ENCODE results near the gene IL3. TPM values are rescaled to one million over a fixed set of nuclear protein-coding genes. Genes with fewer than 3 reads are reported as not detected.
A peak's percentile ranks its signal among the peaks of the same experiment; 100 is the strongest.

IL3 gene
- polyA plus RNA-seq (2013, experiment 1 of 2) = not detected
- not detected for polyA plus RNA-seq (2013, experiment 2 of 2)

DNA sequence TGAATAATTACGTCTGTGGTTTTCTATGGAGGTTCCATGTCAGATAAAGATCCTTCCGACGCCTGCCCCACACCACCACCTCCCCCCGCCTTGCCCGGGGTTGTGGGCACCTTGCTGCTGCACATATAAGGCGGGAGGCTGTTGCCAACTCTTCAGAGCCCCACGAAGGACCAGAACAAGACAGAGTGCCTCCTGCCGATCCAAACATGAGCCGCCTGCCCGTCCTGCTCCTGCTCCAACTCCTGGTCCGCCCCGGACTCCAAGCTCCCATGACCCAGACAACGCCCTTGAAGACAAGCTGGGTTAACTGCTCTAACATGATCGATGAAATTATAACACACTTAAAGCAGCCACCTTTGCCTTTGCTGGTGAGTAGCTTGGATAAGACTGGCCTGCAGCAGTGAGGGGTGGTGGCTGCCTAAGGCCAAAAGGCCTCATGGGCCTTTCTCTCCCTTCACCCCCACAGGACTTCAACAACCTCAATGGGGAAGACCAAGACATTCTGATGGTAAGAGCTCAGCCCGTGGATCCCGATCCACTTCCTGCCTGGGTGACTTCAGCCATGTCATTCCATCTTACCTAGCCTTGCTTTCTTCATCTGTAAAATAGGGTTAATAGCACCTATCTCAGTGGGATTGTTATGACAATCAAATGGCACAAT is at the start of gene IL3:
Gene IL3 (plus strand): TSS at position 155 of the 661 bp plus-strand sequence. CDS start 52 bp downstream, at position 207.
- H3K4me3 ChIP-seq (ENCODE audit: extremely low read depth, insufficient read depth, low read length, poor library complexity, severe bottlenecking) = no peak within 1 kb of the TSS
- no peaks in the 10 kb centered on the region for H3K36me3 ChIP-seq (ENCODE audit: control insufficient read depth, insufficient read depth, low read length)
- 93 to 94% methylated on average over 11 to 13 of the region's 16 CpGs for WGBS, 2 experiments (ENCODE audit: insufficient coverage in 2 of 2)
- H3K27ac ChIP-seq (ENCODE audit: low read depth, low read length, severe bottlenecking) = no peak within 1 kb of the TSS
- peaks cover 3% of the 10 kb centered on the region for H3K4me1 ChIP-seq (ENCODE audit: control insufficient read depth, insufficient read depth, low read length, poor library complexity, severe bottlenecking)
- no peaks in the 10 kb centered on the region for H3K9me3 ChIP-seq (ENCODE audit: control insufficient read depth, low read length)

DNA sequence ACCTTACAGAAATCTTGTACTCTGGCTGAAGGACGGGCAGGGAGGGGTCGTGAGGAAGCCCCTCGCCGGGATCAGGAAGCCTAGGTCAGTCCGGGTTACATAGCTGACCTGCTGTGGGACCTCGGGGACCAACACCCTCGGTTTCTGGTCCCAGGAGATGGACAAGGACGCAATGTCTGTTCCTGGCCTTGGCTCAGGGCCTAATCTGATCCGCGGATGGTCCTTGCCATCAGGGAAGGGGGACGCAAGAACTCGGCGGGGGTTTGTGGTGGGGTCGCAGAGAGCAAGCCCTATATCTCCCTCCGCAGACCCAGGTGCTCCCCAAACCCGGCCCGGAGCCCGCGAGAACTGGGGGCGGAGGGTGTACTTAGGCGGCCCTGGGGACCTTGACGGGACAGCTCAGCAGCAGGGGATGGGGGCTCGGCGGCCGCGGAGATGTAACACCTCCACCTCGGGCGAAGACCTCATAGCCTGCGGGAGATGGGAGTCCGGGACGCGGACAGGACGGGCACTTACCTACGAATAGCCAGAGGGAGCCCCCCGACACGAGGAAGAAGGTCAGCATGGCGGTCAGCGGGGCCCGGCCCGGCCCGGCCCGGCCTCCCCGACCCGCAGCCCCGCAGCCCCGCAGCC is 49.4 kb upstream of the IL3 start:
- H3K36me3 ChIP-seq (ENCODE audit: control insufficient read depth, insufficient read depth, low read length) = no peaks in the 10 kb centered on the region
- H3K4me3 ChIP-seq (ENCODE audit: extremely low read depth, insufficient read depth, low read length, poor library complexity, severe bottlenecking) = peak overlapping the region; percentile 31
- WGBS, 2 experiments (ENCODE audit: insufficient coverage in 2 of 2) = 9 to 10% methylated on average over 25 to 43 of the region's 46 CpGs
- no peaks in the 10 kb centered on the region for H3K9me3 ChIP-seq (ENCODE audit: control insufficient read depth, low read length)
- no peaks in the 10 kb centered on the region for H3K4me1 ChIP-seq (ENCODE audit: control insufficient read depth, insufficient read depth, low read length, poor library complexity, severe bottlenecking)
- no peak overlapping the region for H3K27ac ChIP-seq (ENCODE audit: low read depth, low read length, severe bottlenecking)

GRCh38 chr5:132011622-132012343 is 48.7 kb upstream of the IL3 start, which contains the start of gene ACSL6:
Gene ACSL6 (minus strand): TSS chr5:132011658. CDS start chr5:132011553, 105 bp downstream.
- H3K36me3 ChIP-seq (ENCODE audit: control insufficient read depth, insufficient read depth, low read length) = no peaks in the 10 kb centered on the region
- WGBS, 2 experiments (ENCODE audit: insufficient coverage in 2 of 2) = 5 to 6% methylated on average over 35 to 37 of the region's 63 CpGs
- no peaks in the 10 kb centered on the region for H3K9me3 ChIP-seq (ENCODE audit: control insufficient read depth, low read length)
- H3K27ac ChIP-seq (ENCODE audit: low read depth, low read length, severe bottlenecking) = no peak within 1 kb of the TSS
- peak within 1 kb of the TSS; percentile 31 for H3K4me3 ChIP-seq (ENCODE audit: extremely low read depth, insufficient read depth, low read length, poor library complexity, severe bottlenecking)
- no peaks in the 10 kb centered on the region for H3K4me1 ChIP-seq (ENCODE audit: control insufficient read depth, insufficient read depth, low read length, poor library complexity, severe bottlenecking)

DNA sequence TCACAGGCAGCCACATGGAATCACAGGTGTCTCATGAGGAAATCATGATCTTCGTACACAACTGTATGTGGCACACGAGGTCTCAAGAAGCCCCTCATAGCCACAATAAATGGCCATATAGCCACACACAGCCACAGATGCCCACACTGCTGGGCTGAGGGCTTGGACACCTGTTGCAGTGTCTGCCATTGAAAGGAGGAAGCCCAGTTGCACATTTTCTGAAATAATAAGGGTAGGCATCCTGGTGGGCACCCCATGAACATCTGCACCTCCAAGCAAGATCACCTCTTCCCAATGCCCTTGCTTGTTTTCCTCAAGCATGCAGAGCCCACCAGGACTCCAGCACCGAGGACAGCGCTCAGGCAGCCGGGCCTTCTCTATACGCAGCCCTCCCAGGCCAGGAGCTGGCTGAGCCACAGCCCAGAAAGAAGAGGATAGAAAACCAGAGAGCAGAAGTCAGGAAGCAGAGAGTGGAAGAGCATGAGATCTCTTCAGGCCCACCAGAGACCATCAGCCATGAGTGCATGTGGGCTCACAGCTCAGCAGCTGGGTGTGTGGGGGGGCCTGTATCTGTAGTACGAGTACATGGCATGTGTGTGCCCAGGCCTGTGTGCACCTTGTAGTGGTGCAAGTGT is 48.0 kb upstream of the IL3 start:
- Histone ChIP-seq H3K27ac (ENCODE audit: low read depth, low read length, severe bottlenecking) (no peak overlapping the region), H3K4me3 (ENCODE audit: extremely low read depth, insufficient read depth, low read length, poor library complexity, severe bottlenecking) (no peak overlapping the region), H3K9me3 (ENCODE audit: control insufficient read depth, low read length) (no peaks in the 10 kb centered on the region), H3K4me1 (ENCODE audit: control insufficient read depth, insufficient read depth, low read length, poor library complexity, severe bottlenecking) (no peaks in the 10 kb centered on the region), H3K36me3 (ENCODE audit: control insufficient read depth, insufficient read depth, low read length) (no peaks in the 10 kb centered on the region)
- WGBS, 2 experiments (ENCODE audit: insufficient coverage in 2 of 2) = 20 to 24% methylated on average over 2 to 6 of the region's 7 CpGs

GRCh38 chr5:132013006-132013689 is 47.3 kb upstream of the IL3 start:
- 75 to 84% methylated on average over 5 of the region's 5 CpGs for WGBS, 2 experiments (ENCODE audit: insufficient coverage in 2 of 2)
- H3K4me3 ChIP-seq (ENCODE audit: extremely low read depth, insufficient read depth, low read length, poor library complexity, severe bottlenecking) = no peak overlapping the region
- H3K9me3 ChIP-seq (ENCODE audit: control insufficient read depth, low read length) = no peaks in the 10 kb centered on the region
- no peaks in the 10 kb centered on the region for H3K4me1 ChIP-seq (ENCODE audit: control insufficient read depth, insufficient read depth, low read length, poor library complexity, severe bottlenecking)
- no peaks in the 10 kb centered on the region for H3K36me3 ChIP-seq (ENCODE audit: control insufficient read depth, insufficient read depth, low read length)
- H3K27ac ChIP-seq (ENCODE audit: low read depth, low read length, severe bottlenecking) = no peak overlapping the region

DNA sequence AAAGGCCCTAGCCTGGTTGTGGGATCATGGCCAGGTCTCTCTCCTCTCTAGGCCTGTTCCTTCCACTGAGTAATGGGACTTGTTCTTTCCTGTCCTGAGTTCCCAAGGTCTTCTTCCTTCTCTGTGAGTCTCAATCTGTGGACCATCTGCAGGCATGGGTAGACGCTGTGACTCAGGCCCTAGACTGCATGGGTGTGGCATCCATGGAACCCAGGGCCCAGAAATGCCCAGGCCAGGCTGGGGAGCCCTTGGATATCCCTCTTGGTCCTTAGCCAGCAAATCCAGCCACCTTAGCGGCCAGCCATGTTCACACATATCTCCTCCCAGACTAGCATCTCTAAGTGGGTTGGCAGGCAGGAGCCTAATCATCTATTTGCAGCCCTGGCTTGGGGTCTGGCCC is 46.7 kb upstream of the IL3 start:
- H3K4me1 ChIP-seq (ENCODE audit: control insufficient read depth, insufficient read depth, low read length, poor library complexity, severe bottlenecking) = no peaks in the 10 kb centered on the region
- 82 to 83% methylated on average over 2 of the region's 2 CpGs for WGBS, 2 experiments (ENCODE audit: insufficient coverage in 2 of 2)
- no peak overlapping the region for H3K4me3 ChIP-seq (ENCODE audit: extremely low read depth, insufficient read depth, low read length, poor library complexity, severe bottlenecking)
- no peaks in the 10 kb centered on the region for H3K36me3 ChIP-seq (ENCODE audit: control insufficient read depth, insufficient read depth, low read length)
- no peak overlapping the region for H3K27ac ChIP-seq (ENCODE audit: low read depth, low read length, severe bottlenecking)
- no peaks in the 10 kb centered on the region for H3K9me3 ChIP-seq (ENCODE audit: control insufficient read depth, low read length)

DNA sequence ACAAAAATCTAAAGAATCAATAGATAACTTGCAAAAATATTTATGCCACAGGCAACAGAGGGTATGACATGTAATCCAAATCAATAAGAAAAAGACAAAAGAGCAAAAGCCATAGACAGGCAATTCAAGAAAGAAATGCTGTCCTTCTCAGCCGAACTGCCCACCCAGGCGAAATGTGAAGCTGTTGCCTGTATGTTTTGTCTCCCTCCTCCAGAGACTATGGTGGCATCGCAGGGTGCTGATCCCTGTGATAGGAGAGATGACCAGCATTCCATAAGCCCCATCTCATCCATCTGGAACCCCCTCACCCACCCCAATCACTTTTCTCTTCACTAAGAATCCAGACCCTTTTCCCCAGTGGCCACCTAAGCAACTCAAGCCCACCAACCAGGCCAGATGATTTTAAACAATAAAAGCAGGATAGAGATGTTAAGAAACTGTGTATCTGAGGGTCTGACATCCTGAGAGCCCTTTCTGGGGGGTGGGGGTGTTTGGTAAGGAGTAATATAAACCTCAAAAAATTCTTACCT is 43.7 kb upstream of the IL3 start:
- H3K4me3 ChIP-seq (ENCODE audit: extremely low read depth, insufficient read depth, low read length, poor library complexity, severe bottlenecking) = no peak overlapping the region
- H3K27ac ChIP-seq (ENCODE audit: low read depth, low read length, severe bottlenecking) = no peak overlapping the region
- H3K36me3 ChIP-seq (ENCODE audit: control insufficient read depth, insufficient read depth, low read length) = no peaks in the 10 kb centered on the region
- H3K9me3 ChIP-seq (ENCODE audit: control insufficient read depth, low read length) = no peaks in the 10 kb centered on the region
- WGBS, 2 experiments (ENCODE audit: insufficient coverage in 2 of 2) = 71 to 89% methylated on average over 2 of the region's 3 CpGs
- no peaks in the 10 kb centered on the region for H3K4me1 ChIP-seq (ENCODE audit: control insufficient read depth, insufficient read depth, low read length, poor library complexity, severe bottlenecking)

- WGBS, 2 experiments (ENCODE audit: insufficient coverage in 2 of 2) = 90 to 92% methylated on average over 2 to 3 of the region's 4 CpGs
- no peaks in the 10 kb centered on the region for H3K4me1 ChIP-seq (ENCODE audit: control insufficient read depth, insufficient read depth, low read length, poor library complexity, severe bottlenecking)
- no peaks in the 10 kb centered on the region for H3K36me3 ChIP-seq (ENCODE audit: control insufficient read depth, insufficient read depth, low read length)
- H3K4me3 ChIP-seq (ENCODE audit: extremely low read depth, insufficient read depth, low read length, poor library complexity, severe bottlenecking) = no peak overlapping the region
- no peak overlapping the region for H3K27ac ChIP-seq (ENCODE audit: low read depth, low read length, severe bottlenecking)
- no peaks in the 10 kb centered on the region for H3K9me3 ChIP-seq (ENCODE audit: control insufficient read depth, low read length)
These were observed 43.1 kb upstream of the IL3 start for GRCh38 chr5:132017316-132017715.

DNA sequence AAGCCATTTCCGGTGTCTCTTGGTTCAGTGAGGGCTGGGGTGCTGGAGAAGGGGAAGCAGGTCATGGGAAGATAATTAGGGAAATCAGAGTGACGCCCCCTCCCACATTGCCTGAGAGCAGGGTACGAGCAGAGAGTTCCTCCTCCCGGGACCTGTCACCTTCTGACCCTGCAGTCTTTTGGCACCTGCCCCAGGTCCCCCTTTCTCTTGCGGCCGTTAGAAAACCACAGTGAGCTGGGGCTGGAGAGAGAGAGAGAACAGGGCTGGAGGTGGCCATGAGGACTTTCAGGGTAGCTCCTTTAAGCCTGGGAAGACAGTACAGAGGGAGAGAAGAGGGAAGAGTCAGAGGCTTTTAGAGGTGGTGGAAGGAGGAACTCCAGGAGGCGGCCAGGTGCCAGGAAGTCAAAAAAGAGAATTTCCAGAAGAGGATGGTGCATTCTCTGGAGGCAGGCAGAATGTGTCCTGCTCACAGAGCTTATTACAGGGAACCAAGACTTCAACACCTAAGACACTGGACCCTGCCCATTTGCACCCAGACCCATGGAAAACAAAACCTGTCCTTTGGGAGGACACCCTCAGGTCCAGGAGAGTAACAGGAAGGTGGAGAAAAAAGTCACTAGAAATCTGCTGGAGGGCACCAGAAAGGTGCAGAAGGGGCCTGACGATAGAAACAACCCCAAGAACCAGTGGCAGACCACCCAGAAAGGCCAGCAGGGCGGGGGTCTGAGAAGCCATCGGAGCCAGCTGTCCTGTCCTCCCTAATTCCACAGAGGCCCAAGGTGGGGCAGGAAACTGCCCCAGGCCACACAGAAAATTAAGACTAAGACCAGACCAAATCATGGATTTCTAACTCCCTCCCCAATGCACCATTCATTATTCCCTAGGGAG is 42.5 kb upstream of the IL3 start:
- H3K36me3 ChIP-seq (ENCODE audit: control insufficient read depth, insufficient read depth, low read length) = no peaks in the 10 kb centered on the region
- WGBS, 2 experiments (ENCODE audit: insufficient coverage in 2 of 2) = 73 to 75% methylated on average over 1 to 3 of the region's 10 CpGs
- no peak overlapping the region for H3K4me3 ChIP-seq (ENCODE audit: extremely low read depth, insufficient read depth, low read length, poor library complexity, severe bottlenecking)
- H3K9me3 ChIP-seq (ENCODE audit: control insufficient read depth, low read length) = no peaks in the 10 kb centered on the region
- no peaks in the 10 kb centered on the region for H3K4me1 ChIP-seq (ENCODE audit: control insufficient read depth, insufficient read depth, low read length, poor library complexity, severe bottlenecking)
- H3K27ac ChIP-seq (ENCODE audit: low read depth, low read length, severe bottlenecking) = no peak overlapping the region
